ENCODE data around the gene PLEKHB1.
"Not testable (repeated sequence)": the region's sequence is repeated elsewhere in the genome, so short reads cannot be mapped to it uniquely, and the experiment has no call there.

Gene PLEKHB1

DNA sequence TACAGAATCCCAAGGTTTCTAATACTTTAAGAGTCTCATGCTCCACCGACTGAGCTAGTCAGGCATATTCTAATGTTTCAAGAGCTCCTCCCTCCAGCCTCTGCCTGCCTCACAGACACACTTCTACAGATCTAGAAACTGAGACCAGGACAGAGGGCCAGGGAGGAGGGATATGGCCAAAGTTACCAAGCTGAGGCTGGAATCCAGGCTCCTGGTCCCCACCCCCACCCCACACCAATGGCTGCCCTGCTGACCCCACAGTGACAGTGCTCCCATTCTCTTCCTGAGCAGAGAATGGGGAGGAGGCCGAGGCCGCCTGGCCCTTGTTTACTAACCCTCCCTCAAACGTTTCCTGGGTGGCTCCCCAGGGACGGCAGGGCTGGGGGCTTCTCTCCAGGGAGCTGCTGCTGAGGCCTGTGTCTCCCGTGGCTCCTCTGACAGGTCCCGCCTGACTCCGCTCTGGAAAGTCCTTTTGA lies 2.2 kb downstream of the PLEKHB1 start:
- DNase-seq (ENCODE audit: low spot score) = no peak

DNA sequence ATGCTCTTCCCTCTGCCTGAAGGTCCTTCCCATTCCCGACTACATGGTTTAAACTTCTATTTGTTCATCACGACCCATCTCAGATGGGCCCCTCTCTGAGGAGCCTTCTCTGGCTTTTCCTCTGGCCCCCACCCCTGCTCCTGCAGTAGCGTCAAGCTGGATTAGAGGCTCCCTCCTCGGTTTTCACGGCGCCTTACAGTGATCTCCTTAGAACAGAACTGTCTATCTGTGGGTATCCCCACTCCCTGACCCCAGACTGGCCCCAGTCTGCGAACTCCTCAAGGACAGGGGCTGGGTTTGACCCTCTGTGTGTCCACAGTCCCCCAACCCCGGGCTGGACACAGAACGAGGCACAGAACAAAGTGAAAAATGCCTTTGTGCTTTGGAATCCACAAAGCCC lies 2.8 kb downstream of the PLEKHB1 start:
- no peak for DNase-seq (ENCODE audit: low spot score)

DNA sequence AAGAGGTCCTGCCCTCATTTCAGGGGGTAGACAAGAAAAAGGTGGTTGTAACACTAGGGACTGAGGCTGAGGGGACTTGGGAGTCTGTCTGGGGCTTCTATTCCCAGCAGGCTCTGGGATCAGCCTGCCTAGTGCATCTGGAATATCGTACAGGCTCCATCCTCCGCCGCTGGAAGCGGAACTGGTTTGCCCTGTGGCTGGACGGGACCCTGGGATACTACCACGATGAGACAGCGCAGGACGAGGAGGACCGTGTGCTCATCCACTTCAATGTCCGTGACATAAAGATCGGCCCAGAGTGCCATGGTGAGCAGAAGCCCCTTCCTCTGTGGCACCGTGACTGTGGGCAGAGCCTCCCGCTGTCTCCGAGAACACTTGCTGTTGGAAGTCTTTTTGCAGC lies 4.0 kb downstream of the PLEKHB1 start:
- DNase-seq (ENCODE audit: low spot score) = no peak

DNA sequence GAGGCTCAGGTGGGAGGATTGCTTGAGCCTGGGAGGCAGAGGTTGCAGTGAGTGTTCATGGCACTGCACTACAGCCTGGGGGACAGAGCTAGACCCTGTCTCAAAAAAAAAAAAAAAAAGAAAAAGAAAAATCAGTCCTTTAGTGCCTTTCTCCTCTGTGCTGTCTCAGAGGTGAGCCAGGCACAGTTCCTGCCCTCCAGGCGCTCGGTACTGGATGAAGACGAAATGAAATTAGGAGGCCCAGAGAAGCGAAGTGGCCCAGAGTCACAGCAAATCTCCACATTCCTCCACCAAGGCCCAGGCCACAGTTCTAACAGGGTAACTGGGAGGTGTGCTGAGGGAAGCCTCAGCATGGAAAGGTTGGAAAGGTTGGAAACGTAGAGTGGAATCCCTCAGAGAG lies 4.9 kb downstream of the PLEKHB1 start:
- DNase-seq (ENCODE audit: low spot score) = no peak

DNA sequence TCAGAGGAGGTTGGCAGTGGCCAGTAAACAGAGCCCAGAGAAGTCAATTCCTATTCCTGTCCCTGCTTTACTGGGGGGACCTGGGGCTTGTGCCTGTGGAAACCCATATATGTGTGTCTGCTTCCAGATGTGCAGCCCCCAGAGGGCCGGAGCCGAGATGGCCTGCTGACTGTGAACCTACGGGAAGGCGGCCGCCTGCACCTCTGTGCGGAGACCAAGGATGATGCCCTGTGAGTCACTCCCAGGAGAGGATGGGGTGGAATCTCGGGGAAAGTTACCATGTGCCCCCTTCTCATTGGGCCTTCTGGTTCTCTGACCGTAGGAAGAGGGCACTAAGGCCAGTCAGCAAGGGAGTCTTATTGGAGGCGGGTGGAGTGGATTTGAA lies 5.3 kb downstream of the PLEKHB1 start:
- no peak for DNase-seq (ENCODE audit: low spot score)

DNA sequence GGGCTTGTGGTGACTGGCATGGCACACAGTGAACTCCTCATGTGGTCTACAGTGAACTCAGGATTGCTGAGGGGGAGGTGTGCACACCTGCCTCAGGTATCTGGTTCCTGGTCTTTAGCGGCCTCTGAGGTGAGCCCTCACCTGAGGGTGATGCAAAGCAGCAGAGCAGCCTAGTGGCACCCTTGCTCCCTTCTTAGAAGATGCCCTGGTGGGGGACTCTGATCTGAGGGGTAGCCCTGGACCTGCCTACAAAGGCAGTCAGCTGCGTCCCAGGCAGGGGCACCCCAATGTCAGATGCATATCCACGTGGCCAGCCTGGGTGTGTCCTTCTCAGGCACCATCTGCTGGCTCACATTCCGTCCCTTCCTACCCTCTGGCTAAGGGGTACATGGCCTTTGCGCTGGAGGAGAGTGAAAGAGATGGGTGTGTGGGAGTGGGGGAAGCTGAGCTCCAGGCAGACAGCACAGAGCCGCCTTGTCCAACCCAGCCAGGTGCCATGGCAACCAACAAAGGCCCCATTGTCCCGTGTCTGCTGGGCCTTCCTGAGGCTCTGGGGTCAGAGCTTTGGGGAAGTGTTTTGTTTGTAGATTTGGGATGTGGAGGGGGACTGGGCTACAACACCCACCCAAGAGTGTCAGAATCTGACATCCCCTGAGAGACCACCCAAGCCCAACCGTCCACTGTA lies 5.8 kb downstream of the PLEKHB1 start:
- no peak for DNase-seq (ENCODE audit: low spot score)

DNA sequence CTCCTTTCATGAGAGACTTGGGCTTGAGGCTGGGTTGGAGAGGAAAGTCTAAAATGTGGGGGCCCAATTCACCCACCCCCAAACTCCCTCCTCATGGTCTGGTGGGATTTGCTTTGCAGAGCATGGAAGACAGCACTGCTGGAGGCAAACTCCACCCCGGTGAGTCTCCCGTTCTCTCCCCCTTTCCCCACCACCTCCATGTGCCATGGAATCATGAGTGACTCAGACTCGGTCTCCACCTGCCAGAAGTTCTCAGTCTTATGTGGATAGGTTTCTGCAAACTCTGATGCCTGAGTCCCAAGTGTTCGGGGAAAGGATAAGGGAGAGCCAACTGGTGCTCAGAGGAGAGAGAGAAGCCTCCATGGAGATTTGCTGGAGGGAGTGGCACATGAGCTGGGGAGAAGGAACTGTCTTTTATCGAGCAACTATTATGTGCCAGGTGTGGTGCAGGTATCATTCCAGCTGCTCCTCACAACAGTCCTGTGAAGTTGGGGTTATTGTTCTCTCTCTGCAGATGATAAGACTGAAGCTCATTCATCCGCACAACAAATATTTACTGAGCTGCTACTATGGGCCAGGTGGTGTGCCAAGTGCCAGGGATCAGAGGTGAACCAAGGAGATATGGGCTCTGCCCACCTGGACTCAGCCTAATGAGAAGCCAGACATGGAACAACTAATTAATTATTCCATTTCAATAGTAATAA lies 6.6 kb downstream of the PLEKHB1 start:
- DNase-seq (ENCODE audit: low spot score) = no peak

DNA sequence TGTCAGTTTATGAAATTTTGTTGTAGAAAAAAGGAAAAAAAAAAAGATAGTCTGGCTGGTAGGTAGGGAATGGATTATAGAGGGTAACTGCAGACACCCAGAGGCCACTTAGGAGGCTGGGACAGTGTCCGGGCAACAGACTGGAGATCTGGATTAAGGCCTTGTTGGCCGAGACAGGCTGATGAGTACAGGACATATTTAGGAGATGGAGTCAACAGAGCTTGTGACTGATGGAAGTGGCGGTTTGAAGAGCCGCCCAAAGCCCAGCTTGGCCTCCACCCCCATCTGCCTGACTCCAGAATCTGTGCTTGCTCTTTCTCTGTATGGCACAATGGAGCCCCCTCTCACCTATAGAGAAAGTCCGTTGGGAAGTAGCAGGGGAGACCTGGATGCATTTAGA lies 7.6 kb downstream of the PLEKHB1 start:
- no peak for DNase-seq (ENCODE audit: low spot score)

DNA sequence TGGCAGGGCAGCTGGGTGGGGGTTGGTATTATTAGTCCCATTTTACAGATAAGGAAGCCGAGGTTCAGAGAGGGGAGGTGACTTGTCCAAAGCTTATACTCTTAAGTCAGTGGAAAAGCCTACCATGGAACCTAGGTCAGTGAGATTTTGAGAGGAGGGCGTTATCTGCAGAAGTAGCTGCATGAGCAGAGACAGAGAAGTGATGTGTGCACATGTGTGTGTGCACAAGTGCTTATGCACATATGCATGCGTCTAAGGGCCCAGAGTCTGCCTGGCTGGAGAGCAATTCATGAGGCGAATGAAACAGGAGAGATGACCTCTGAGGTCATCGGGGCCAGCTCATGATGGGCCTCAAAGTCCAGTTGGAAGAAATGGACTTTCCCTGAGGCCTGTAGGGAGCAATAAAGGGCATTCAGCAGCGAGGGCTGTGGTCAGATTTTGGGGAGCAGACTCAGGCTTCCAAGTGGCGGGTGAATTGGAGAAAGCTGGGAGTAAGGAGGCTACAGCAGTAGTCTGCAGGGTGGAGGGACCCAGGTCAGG lies 8.2 kb downstream of the PLEKHB1 start:
- DNase-seq (ENCODE audit: low spot score) = no peak

DNA sequence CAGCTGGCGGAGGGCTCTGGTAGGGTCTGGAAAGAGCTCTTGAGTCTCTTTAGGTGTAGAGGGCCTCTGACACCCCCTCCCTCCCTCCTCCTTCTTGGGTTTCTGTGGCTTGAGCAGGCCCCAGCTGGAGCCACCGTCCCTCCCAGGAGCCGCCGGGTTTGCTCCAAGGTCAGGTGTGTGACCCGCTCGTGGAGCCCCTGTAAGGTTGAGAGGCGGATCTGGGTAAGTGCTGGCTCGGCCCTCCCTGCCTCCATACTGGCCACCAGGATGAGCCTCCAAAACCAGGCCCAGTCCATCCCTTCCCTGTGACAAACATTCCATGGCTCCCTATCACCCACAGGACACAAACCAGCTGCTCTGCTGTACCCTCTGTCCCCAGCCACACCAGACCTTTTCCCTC lies 9.3 kb downstream of the PLEKHB1 start:
- no peak for DNase-seq (ENCODE audit: low spot score)

DNA sequence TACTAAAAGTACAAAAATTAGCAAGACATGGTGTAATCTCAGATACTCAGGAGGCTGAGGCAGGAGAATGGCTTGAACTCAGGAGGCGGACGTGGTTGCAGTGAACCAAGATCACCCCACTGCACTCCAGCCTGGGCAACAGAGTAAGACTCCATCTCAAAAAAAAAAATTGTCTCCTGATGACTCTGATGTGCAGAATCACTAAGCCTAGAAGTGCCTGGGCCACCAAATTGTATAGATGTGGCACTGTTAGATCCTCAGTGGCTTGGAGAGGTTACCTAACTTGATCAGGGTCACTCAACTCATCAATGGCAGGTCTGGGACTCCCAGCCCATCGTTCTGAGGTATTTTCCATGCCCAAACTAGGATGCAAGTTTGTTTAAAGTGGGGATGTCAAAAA lies 10.6 kb downstream of the PLEKHB1 start:
- no peak for DNase-seq (ENCODE audit: low spot score)

DNA sequence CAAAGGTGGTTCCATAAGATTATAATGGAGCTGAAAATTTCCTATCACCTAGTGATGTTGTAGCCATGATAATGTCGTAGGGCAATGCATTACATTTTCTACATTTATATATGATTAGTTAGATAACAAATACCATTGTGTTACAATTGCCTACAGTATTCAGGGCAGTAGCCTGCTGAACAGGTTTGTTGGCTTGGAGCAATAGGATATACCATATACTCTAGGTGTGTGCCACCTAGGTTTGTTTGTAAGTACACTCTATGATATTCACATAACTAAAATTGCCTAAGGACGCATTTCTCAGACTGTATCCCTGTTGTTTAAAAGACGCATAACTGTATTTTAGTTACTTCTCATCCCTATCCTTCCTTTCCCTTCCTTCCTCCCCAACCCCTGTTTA lies 13.6 kb downstream of the PLEKHB1 start:
- no peak for DNase-seq (ENCODE audit: low spot score)

DNA sequence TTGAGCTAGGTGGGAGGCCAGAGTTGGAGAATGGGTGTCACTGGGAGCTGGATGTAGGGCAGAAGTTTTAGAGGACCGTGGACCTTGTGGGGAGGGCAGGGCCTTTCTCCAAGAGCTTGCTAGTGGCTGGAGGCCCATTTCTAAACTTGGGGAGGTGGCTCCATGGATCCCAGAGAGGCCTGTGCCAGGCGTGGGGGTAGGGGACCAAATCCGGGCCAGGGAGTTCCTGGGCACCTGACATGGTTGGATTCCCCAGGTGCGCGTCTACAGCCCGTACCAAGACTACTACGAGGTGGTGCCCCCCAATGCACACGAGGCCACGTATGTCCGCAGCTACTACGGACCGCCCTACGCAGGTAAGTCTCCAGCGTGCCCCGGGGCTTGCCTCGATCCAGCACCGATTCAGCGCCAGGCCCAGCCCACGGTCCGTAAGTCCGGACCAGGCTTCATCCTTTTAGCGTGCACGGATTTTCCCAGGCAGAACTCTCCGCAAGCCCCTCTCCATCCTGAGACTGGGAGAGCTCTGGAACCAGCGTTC lies 14.2 kb downstream of the PLEKHB1 start:
- DNase-seq (ENCODE audit: low spot score) = no peak

DNA sequence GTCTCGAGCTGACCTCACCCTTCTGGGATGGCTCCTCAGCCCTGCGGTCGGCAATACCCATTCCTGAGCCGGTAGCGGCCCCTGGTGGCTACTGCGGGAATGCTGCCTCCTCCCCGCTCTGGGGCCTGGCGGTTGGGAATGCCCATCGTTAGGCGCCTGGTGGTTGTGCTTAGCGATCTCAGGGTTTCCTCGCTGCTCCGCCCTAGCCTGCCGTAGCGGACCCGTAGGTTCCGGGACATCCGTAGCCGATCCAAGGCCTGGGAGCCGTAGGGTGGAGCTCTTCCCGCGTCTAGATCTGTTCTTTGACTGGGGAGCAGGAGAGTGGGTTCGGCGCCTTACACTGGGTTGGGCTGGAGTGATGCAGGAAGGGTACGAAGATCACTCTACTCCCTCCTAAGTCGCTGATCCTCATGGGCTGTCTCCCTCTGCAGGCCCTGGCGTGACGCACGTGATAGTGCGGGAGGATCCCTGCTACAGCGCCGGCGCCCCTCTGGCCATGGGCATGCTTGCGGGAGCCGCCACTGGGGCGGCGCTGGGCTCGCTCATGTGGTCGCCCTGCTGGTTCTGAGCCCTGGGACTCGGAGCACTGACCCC lies 14.8 kb downstream of the PLEKHB1 start:
- peak; percentile 98 for DNase-seq (ENCODE audit: low spot score)

DNA sequence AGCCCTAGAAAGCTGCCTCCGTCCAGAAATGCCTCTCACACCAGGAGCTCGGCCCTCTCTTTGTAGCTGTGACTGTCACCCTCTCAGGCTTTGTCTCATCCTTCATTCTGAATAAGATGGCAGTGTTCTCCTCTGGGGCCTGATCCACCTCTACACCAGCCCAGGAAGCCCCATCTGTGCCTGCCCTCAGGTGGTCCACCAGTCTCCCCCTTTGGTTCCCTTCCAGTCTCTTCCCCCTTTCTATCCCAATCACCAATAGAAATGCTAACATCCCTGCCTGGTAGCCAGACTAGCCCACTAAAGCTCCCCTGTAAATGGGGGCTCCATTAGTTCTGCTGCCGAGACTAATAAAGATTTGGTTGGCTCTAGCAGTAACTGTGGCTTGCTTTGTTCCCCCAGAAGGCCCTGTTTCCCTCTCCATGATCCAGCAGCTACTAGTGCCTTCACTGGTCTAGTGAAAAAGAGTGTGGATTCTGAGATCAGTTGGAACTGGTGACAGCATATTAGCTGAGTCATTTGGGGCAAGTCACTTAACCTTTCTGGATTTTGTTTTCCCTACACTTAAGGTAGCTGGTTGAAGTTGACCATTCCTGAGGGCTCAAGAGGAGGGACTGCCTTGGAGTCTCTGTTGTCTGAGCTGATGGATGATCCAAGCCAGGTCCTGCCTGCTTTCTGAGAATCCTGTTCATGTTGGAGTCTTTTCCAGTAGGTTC lies 16.2 kb downstream of the PLEKHB1 start:
- no peak for DNase-seq (ENCODE audit: low spot score)

DNA sequence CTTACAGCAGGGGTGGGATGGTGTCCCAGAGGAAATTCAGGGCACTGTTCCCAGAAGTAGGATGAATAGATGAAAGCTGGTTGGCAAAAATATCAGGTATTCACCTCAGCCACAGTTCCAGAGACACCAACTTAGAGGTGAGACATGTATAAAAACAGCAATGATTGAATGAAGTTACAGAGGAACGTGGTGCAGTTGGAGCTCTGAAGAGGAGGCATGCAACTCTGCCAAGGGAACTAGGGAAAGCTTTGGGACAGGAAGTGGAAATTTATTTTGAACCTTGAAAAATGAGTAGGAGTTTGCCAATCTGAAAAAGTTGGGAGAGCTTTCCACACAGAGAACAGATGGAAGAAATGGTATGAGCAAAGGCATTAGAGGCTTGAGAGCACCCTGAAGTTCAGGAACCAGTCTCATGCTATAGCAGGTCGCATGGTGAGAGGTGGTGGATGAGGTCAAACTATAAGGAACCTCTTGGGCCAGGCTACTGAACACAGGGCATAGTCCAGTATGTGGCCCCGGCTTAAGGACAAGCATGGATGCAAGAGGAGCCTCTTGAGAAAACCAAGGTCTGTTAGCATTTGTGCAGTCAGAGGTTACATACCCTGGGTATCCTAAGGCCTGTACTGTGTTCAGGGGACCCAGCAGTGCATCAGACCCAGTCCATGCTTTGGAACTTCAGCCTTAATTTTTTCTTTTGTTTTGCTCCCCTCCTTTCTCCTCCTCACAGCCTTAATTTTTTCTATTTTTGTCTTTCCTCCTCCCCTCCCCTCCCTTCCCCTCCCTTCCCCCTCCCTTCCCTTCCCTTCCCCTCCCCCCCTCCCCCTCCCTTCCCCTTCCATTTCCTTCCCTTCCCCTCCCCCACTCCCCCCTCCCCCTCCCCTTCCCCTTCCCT lies 17.5 kb downstream of the PLEKHB1 start:
- no peak for DNase-seq (ENCODE audit: low spot score)

DNA sequence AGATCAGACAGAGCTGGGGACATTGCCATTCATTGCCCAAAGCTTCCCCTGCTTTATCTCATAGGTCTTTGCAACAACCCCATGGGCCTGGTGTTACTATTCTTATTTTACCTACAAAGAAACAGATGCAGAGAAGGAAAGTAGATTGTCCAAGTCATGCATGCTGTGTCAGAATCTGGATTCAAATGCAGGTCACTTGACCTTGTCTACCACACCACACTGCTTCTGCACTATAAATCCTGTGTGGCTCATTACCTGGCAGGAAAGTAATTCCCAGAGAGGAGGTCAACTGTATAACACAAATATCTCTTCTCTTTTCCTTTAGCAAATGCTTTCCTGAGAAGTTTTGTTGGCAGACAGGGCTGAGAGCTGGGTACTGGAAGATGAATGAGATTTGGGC lies 18.5 kb downstream of the PLEKHB1 start:
- DNase-seq (ENCODE audit: low spot score) = no peak

DNA sequence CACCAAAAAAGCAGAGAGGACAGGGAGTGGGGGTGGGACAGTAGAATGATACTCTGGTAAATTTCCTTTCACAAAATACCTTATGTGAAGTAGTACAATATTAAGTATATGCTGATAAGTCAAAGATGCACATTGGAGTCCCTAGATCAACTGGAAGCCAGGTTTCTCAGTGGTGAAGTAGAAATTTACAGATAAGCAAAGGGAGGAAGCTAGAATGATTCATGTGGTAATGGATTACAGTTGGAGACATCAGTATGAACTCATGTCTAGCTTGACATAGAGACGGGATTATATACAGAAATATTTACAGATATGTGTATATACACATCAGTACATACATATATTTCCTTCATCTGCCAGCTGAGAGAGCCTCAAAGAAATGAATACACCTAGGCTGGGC lies 21.5 kb downstream of the PLEKHB1 start:
- no peak for DNase-seq (ENCODE audit: low spot score)

DNA sequence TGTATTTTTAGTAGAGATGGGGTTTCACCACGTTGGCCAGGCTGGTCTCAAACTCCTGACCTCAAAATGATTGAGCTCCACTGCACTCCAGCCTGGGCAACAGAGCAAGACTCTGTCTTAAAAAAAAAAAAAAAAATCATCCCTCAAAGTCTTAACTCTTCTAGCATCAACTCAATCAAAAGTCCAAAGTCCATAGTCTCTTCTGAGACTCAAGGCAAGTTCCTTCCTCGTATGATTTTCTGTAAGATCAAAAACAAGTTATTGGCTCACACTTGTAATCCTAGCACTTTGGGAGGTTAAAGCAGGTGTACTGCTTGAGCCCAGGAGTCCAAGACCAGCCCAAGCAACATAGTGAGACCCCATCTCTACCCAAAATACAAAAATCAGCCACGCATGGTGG lies 24.4 kb downstream of the PLEKHB1 start:
- DNase-seq (ENCODE audit: low spot score) = no peak

DNA sequence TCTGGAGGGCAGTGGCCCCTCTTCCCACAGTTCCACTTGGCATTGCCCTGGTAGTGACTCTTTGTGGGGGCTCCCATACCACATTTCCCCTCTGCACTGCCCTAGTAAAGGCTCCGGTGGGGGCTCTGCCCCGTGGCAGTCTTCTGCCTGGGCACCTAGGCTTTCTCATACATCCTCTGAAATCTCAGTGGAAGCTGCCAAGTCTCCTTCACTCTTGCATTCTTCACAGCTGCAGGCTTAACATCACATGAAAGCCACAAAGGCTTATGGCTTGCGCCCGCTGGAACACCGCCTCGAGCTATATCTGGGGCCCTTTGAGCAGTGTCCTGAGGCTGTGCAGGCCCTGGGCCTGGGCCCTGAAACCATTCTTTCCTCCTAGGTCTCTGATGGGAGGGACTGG lies 25.3 kb downstream of the PLEKHB1 start:
- DNase-seq (ENCODE audit: low spot score) = no peak

DNA sequence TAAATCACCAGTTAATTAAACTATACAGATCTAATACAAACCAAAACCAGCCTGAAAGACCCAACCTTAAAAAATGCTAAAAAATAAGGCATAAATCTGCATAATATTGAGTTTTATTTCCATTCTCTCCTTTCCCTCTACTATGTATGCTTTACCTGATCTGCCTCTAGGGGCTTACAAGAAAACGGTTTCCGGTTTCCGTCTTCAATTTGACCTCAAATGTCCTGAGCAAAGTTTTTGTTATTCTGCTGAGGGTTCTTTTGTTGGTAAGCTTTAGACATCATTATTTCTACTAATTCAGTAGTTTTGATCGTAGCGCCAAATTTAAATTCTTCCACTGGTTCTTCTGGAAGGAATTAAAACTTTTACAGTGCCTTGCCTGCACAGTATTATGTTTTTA lies 30.2 kb downstream of the PLEKHB1 start:
- not testable (repeated sequence) for DNase-seq (ENCODE audit: low spot score)
